Loucy (cell line): ENCODE results near the gene CCM2.

ENCODE experiments used
- CTCF ChIP-seq: fragments of 200-600 bp; sonication (generic); conservative IDR thresholded peaks from 2 replicates; pipeline ENCODE4 v1.5.1; 2014; ENCODE audit warnings: mild to moderate bottlenecking, antibody characterized with exemption, low read length
- EZH2phosphoT487 ChIP-seq: fragments of 200-600 bp; IDR thresholded peaks from 2 replicates; pipeline ENCODE4 v1.6.1; 2018; ENCODE audit warnings: antibody characterized with exemption, mild to moderate bottlenecking, moderate library complexity, borderline replicate concordance

GRCh38 chr7:44987457-44987856 is 12.5 kb upstream of the CCM2 start:
- no peak for TF ChIP-seq CTCF
- TF ChIP-seq EZH2phosphoT487 = no peak
